HEK293 (cell line): Measurements from ENCODE around the gene TEAD2.

Source experiments
- CTCF ChIA-PET: fragments of 350-600 bp; formaldehyde crosslinking; extraction: SDS; loops from one replicate; lab custom pipeline; 2021; ENCODE audit warnings: antibody characterized with exemption; lab: Yijun Ruan, JAX
- POLR2A ChIA-PET: fragments of 300-600 bp; formaldehyde crosslinking; extraction: SDS; loops from one replicate; lab custom pipeline; 2020; ENCODE audit warnings: antibody characterized with exemption, inconsistent platforms; lab: Yijun Ruan, JAX
- H3K27ac ChIP-seq: fragments of 200-500 bp; sonication (Bioruptor generic); 2 replicates; pipeline ENCODE4 v1.5.1; 2014; ENCODE audit warnings: low read depth, low read length, control low read depth, inconsistent platforms; ENCODE audit errors: extremely low read depth
- H3K36me3 ChIP-seq, 2 experiments: fragments of 200-500 bp in 1 of 2; sonication (Bioruptor generic) in 1 of 2; 1 replicate in 1 of 2; 2 replicates in 1 of 2; pipeline ENCODE4 v1.5.1; 2014 to 2017; ENCODE audit warnings: inconsistent platforms in 2 of 2, low read length in 2 of 2; ENCODE audit not compliant: control insufficient read depth in 2 of 2, insufficient read depth in 1 of 2
- H3K4me1 ChIP-seq: fragments of 200-500 bp; sonication (Bioruptor generic); 2 replicates; pipeline ENCODE4 v1.5.1; 2014; ENCODE audit warnings: mild to moderate bottlenecking, low read length, inconsistent platforms; ENCODE audit not compliant: control insufficient read depth, insufficient read depth
- H3K4me3 ChIP-seq: 2 replicates; pipeline ENCODE4 v1.5.1; 2011; ENCODE audit warnings: low read depth, mild to moderate bottlenecking, control low read depth, low read length, moderate library complexity
- H3K9me3 ChIP-seq: fragments of 200-500 bp; sonication (Bioruptor generic); 2 replicates; pipeline ENCODE4 v1.5.1; 2014; ENCODE audit warnings: low read depth, low read length, inconsistent platforms; ENCODE audit not compliant: control insufficient read depth, insufficient read depth
- EGR2 ChIP-seq: fragments of 450-650 bp; formaldehyde crosslinking; IDR thresholded peaks from 2 replicates; pipeline ENCODE4 v1.5.1; 2016; ENCODE audit warnings: low read depth, missing biosample characterization, missing genetic modification characterization
- GLI2 ChIP-seq: fragments of 450-650 bp; formaldehyde crosslinking; IDR thresholded peaks from 2 replicates; pipeline ENCODE4; 2017; ENCODE audit warnings: missing biosample characterization, missing genetic modification characterization, low read depth, borderline replicate concordance
- PRDM1 ChIP-seq: fragments of 450-650 bp; formaldehyde crosslinking; IDR thresholded peaks from 2 replicates; pipeline ENCODE4; 2016; ENCODE audit warnings: missing biosample characterization, missing genetic modification characterization
- ZFP69B ChIP-seq: fragments of 450-650 bp; formaldehyde crosslinking; IDR thresholded peaks from 2 replicates; pipeline ENCODE4 v1.5.1; 2016; ENCODE audit warnings: missing biosample characterization, missing genetic modification characterization
- ZNF132 ChIP-seq: fragments of 450-650 bp; formaldehyde crosslinking; IDR thresholded peaks from 2 replicates; pipeline ENCODE4 v1.5.1; 2017; ENCODE audit warnings: missing biosample characterization, missing genetic modification characterization, borderline replicate concordance
- ZNF133 ChIP-seq: fragments of 450-650 bp; formaldehyde crosslinking; IDR thresholded peaks from 2 replicates; pipeline ENCODE4 v1.5.1; 2016; ENCODE audit warnings: missing biosample characterization, missing genetic modification characterization
- ZNF16 ChIP-seq: fragments of 450-650 bp; formaldehyde crosslinking; IDR thresholded peaks from 2 replicates; pipeline ENCODE4 v1.5.1; 2016; ENCODE audit warnings: low read depth, missing biosample characterization, missing genetic modification characterization
- ZNF184 ChIP-seq: fragments of 450-650 bp; IDR thresholded peaks from 2 replicates; pipeline ENCODE4 v1.5.1; 2018; ENCODE audit warnings: missing biosample characterization, mild to moderate bottlenecking, missing genetic modification characterization
- ZNF2 ChIP-seq: fragments of 450-650 bp; formaldehyde crosslinking; IDR thresholded peaks from 2 replicates; pipeline ENCODE4 v1.5.1; 2016; ENCODE audit warnings: missing biosample characterization, missing genetic modification characterization
- ZNF292 ChIP-seq: fragments of 450-650 bp; formaldehyde crosslinking; IDR thresholded peaks from 2 replicates; pipeline ENCODE4 v1.5.1; 2016; ENCODE audit warnings: low read depth, missing biosample characterization, missing genetic modification characterization, borderline replicate concordance
- ZNF311 ChIP-seq: fragments of 450-650 bp; formaldehyde crosslinking; IDR thresholded peaks from 2 replicates; pipeline ENCODE4 v1.5.1; 2017; ENCODE audit warnings: missing biosample characterization, missing genetic modification characterization, borderline replicate concordance
- ZNF391 ChIP-seq: fragments of 450-650 bp; formaldehyde crosslinking; IDR thresholded peaks from 2 replicates; pipeline ENCODE4 v1.5.1; 2016; ENCODE audit warnings: low read depth, missing biosample characterization, missing genetic modification characterization, borderline replicate concordance
- ZNF549 ChIP-seq: fragments of 450-650 bp; IDR thresholded peaks from 2 replicates; pipeline ENCODE4 v1.5.1; 2018; ENCODE audit warnings: missing biosample characterization, missing genetic modification characterization, mild to moderate bottlenecking, inconsistent platforms, moderate library complexity
- ZNF624 ChIP-seq: fragments of 450-650 bp; formaldehyde crosslinking; IDR thresholded peaks from 2 replicates; pipeline ENCODE4 v1.5.1; 2017; ENCODE audit warnings: missing biosample characterization, missing genetic modification characterization
- ZNF654 ChIP-seq: fragments of 450-650 bp; formaldehyde crosslinking; IDR thresholded peaks from 2 replicates; pipeline ENCODE4 v1.5.1; 2016; ENCODE audit warnings: low read depth, missing biosample characterization, missing genetic modification characterization
- ZNF707 ChIP-seq: fragments of 450-650 bp; formaldehyde crosslinking; IDR thresholded peaks from 2 replicates; pipeline ENCODE4 v1.5.1; 2016; ENCODE audit warnings: missing biosample characterization, missing genetic modification characterization
- TF ChIP-seq, protein P1 (sequence below): fragments of 450-650 bp; IDR thresholded peaks from 2 replicates; pipeline ENCODE4 v1.5.1; 2018; ENCODE audit warnings: missing biosample characterization, mild to moderate bottlenecking, missing genetic modification characterization
- TF ChIP-seq, protein P2 (sequence below): fragments of 450-650 bp; formaldehyde crosslinking; IDR thresholded peaks from 2 replicates; pipeline ENCODE4 v1.5.1; 2016; ENCODE audit warnings: missing biosample characterization, missing genetic modification characterization, borderline replicate concordance
- TF ChIP-seq, protein P3 (sequence below): fragments of 450-650 bp; formaldehyde crosslinking; IDR thresholded peaks from 2 replicates; pipeline ENCODE4 v1.5.1; 2016; ENCODE audit warnings: missing biosample characterization, missing genetic modification characterization, low read depth
- TF ChIP-seq, protein P4 (sequence below): fragments of 450-650 bp; formaldehyde crosslinking; IDR thresholded peaks from 2 replicates; pipeline ENCODE4 v1.5.1; 2016; ENCODE audit warnings: missing biosample characterization, missing genetic modification characterization
- TF ChIP-seq, protein P5 (sequence below): fragments of 450-650 bp; formaldehyde crosslinking; IDR thresholded peaks from 2 replicates; pipeline ENCODE4 v1.5.1; 2016; ENCODE audit warnings: missing biosample characterization, missing genetic modification characterization
- TF ChIP-seq, protein P6 (sequence below): fragments of 450-650 bp; formaldehyde crosslinking; IDR thresholded peaks from 2 replicates; pipeline ENCODE4 v1.5.1; 2016; ENCODE audit warnings: missing biosample characterization, missing genetic modification characterization

Gene TEAD2

DNA sequence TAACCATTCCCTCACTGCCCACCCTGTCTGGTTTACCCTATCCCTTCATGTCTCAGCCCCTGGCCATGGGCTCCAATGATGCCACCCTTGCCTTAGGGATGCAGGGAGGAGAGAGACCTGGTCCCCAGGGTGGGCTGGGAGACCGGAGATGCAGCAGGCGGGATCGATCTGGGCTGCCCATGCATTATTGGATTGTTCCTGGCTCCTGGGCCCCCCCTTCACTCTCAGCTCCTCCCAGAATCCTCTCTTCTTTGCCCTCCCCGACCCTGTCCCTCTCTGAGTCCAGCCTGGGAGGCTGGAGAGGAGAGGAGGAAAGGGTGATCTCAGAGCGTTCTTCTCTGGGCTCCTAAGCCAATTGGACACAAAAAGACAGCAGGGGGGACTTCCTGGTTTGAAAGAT, 31.7 kb upstream of the TEAD2 start:
- POLR2A ChIA-PET: interaction anchor here (0.5 to 1.1 kb wide), 2 partner anchors 49 to 188 kb away, joined by 3 to 6 read pairs; no protein-coding TSS in a partner anchor
- H3K27ac ChIP-seq: no peak overlapping the region
- no peaks in the 10 kb centered on the region for H3K9me3 ChIP-seq
- CTCF ChIA-PET: interaction anchor here (0.5 to 5.0 kb wide), 11 partner anchors 9 to 166 kb away, joined by 3 to 59 read pairs (median 4); no protein-coding TSS in a partner anchor
- no peaks in the 10 kb centered on the region for H3K4me1 ChIP-seq
- no peaks in the 10 kb centered on the region for H3K36me3 ChIP-seq
- TF ChIP-seq, protein P1, sequence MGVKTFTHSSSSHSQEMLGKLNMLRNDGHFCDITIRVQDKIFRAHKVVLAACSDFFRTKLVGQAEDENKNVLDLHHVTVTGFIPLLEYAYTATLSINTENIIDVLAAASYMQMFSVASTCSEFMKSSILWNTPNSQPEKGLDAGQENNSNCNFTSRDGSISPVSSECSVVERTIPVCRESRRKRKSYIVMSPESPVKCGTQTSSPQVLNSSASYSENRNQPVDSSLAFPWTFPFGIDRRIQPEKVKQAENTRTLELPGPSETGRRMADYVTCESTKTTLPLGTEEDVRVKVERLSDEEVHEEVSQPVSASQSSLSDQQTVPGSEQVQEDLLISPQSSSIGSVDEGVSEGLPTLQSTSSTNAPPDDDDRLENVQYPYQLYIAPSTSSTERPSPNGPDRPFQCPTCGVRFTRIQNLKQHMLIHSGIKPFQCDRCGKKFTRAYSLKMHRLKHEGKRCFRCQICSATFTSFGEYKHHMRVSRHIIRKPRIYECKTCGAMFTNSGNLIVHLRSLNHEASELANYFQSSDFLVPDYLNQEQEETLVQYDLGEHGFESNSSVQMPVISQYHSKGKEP (tag by site-specific recombination): no peak
- TF ChIP-seq ZNF133 (tag by site-specific recombination) (no peak), EGR2 (tag by site-specific recombination) (no peak), PRDM1 (tag by site-specific recombination) (no peak), ZNF2 (tag by site-specific recombination) (no peak), ZNF654 (tag by site-specific recombination) (no peak), ZNF132 (no peak), ZNF311 (no peak), ZNF184 (tag by site-specific recombination) (no peak), ZFP69B (tag by site-specific recombination) (no peak), ZNF707 (tag by site-specific recombination) (no peak), GLI2 (no peak), ZNF549 (tag by site-specific recombination) (no peak), ZNF624 (tag by site-specific recombination) (no peak)
- TF ChIP-seq, protein P2, sequence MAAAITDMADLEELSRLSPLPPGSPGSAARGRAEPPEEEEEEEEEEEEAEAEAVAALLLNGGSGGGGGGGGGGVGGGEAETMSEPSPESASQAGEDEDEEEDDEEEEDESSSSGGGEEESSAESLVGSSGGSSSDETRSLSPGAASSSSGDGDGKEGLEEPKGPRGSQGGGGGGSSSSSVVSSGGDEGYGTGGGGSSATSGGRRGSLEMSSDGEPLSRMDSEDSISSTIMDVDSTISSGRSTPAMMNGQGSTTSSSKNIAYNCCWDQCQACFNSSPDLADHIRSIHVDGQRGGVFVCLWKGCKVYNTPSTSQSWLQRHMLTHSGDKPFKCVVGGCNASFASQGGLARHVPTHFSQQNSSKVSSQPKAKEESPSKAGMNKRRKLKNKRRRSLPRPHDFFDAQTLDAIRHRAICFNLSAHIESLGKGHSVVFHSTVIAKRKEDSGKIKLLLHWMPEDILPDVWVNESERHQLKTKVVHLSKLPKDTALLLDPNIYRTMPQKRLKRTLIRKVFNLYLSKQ (tag by site-specific recombination): no peak
- TF ChIP-seq, protein P3, sequence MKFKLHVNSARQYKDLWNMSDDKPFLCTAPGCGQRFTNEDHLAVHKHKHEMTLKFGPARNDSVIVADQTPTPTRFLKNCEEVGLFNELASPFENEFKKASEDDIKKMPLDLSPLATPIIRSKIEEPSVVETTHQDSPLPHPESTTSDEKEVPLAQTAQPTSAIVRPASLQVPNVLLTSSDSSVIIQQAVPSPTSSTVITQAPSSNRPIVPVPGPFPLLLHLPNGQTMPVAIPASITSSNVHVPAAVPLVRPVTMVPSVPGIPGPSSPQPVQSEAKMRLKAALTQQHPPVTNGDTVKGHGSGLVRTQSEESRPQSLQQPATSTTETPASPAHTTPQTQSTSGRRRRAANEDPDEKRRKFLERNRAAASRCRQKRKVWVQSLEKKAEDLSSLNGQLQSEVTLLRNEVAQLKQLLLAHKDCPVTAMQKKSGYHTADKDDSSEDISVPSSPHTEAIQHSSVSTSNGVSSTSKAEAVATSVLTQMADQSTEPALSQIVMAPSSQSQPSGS (tag by site-specific recombination): no peak
- TF ChIP-seq, protein P4, sequence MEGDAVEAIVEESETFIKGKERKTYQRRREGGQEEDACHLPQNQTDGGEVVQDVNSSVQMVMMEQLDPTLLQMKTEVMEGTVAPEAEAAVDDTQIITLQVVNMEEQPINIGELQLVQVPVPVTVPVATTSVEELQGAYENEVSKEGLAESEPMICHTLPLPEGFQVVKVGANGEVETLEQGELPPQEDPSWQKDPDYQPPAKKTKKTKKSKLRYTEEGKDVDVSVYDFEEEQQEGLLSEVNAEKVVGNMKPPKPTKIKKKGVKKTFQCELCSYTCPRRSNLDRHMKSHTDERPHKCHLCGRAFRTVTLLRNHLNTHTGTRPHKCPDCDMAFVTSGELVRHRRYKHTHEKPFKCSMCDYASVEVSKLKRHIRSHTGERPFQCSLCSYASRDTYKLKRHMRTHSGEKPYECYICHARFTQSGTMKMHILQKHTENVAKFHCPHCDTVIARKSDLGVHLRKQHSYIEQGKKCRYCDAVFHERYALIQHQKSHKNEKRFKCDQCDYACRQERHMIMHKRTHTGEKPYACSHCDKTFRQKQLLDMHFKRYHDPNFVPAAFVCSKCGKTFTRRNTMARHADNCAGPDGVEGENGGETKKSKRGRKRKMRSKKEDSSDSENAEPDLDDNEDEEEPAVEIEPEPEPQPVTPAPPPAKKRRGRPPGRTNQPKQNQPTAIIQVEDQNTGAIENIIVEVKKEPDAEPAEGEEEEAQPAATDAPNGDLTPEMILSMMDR (tag by site-specific recombination): no peak
- TF ChIP-seq, all 188 proteins: peak for 0
- no peak overlapping the region for H3K4me3 ChIP-seq

DNA sequence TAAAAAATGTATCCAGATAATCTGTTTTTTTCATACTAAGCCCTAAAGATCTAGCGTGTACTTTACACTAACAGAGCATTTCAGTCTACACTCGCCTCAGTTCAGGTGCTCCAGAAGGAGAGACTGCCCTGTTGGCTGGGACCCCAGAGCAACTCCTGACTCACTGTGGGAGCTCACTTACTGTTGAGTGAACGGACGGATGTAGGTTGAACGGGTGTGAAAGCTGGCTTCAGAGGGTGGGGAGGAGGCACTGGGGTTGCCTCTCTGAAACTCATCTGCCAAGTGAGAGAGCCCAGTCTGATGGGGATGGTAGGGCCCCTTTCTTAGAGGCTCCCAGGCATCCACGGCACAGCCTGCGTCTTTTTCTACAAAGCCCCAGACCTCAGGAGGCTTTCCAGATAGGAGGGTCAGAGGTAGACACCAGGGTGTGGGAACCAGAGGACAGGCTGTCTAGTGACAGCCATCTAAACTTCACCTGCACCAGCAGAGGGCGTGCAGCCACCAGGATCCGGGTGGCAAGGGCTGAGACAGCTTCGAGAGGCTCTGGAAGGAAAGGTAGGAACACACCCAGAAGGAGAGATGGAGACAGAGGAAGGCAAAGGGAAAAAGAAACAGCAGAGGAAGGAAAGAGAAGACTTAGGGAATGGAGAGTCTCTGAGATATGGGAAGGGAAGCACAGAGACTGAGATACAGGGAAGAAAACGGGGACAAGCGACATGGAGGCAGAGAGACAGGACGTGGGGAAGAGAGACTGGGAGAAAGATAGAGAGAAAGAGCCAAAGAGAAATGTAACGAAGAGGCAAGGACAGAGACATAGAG, 29.6 kb upstream of the TEAD2 start:
- POLR2A ChIA-PET: interaction anchor here (0.6 to 1.8 kb wide), 9 partner anchors 11 to 177 kb away, joined by 3 to 9 read pairs (median 4); partner anchors contain the start of genes ALDH16A1 and PIH1D1
- TF ChIP-seq PRDM1 (tag by site-specific recombination) (peak; percentile 89), ZNF391 (peak; percentile 56; the same call in 1 of the 2 replicates), ZNF16 (tag by site-specific recombination) (no peak), ZNF292 (tag by site-specific recombination) (no peak), ZNF2 (tag by site-specific recombination) (peak; percentile 75)
- TF ChIP-seq, protein P5, sequence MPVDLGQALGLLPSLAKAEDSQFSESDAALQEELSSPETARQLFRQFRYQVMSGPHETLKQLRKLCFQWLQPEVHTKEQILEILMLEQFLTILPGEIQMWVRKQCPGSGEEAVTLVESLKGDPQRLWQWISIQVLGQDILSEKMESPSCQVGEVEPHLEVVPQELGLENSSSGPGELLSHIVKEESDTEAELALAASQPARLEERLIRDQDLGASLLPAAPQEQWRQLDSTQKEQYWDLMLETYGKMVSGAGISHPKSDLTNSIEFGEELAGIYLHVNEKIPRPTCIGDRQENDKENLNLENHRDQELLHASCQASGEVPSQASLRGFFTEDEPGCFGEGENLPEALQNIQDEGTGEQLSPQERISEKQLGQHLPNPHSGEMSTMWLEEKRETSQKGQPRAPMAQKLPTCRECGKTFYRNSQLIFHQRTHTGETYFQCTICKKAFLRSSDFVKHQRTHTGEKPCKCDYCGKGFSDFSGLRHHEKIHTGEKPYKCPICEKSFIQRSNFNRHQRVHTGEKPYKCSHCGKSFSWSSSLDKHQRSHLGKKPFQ (tag by site-specific recombination): no peak
- TF ChIP-seq, protein P4 (tag by site-specific recombination): peak; percentile 94
- TF ChIP-seq, protein P6, sequence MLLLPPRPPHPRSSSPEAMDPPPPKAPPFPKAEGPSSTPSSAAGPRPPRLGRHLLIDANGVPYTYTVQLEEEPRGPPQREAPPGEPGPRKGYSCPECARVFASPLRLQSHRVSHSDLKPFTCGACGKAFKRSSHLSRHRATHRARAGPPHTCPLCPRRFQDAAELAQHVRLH: peak; percentile 31; the same call in 1 of the 2 replicates

More for the DNA sequence above, 29.6 kb upstream of the TEAD2 start:
- Histone ChIP-seq H3K9me3 (no peaks in the 10 kb centered on the region), H3K4me3 (no peak overlapping the region), H3K4me1 (no peaks in the 10 kb centered on the region), H3K36me3 (no peaks in the 10 kb centered on the region), H3K27ac (no peak overlapping the region)
- CTCF ChIA-PET: interaction anchor here (0.5 to 5.0 kb wide), 37 partner anchors 8 to 701 kb away, joined by 3 to 59 read pairs (median 5); partner anchors contain the start of genes FLT3LG, GFY, PIH1D1 and SLC17A7
